Mesenchymal stem cell (in vitro differentiated cells and primary cell): ENCODE data around the gene DPP9.

Experiments
- DNase-seq: peaks from one replicate; pipeline ENCODE4 v3.0.0-alpha.2; 2013
- H2AFZ ChIP-seq: one replicate; pipeline ENCODE4 v1.6.1; 2013; ENCODE audit warnings: low read depth, mild to moderate bottlenecking, control low read depth, inconsistent platforms, low read length, moderate library complexity
- H2AK5ac ChIP-seq: 2 replicates; pipeline ENCODE4 v1.6.1; 2013; ENCODE audit warnings: low read length, moderate library complexity, mild to moderate bottlenecking, inconsistent platforms; ENCODE audit not compliant: severe bottlenecking
- H2BK120ac ChIP-seq: one replicate; pipeline ENCODE4 v1.6.1; 2013; ENCODE audit warnings: low read depth, mild to moderate bottlenecking, inconsistent platforms, low read length, moderate library complexity
- H2BK12ac ChIP-seq, 2 experiments: one replicate each; pipeline ENCODE4 v1.6.1; 2013; ENCODE audit warnings: inconsistent platforms in 2 of 2, low read length in 2 of 2, mild to moderate bottlenecking in 2 of 2, moderate library complexity in 2 of 2, control low read depth in 1 of 2
- H2BK15ac ChIP-seq: one replicate; pipeline ENCODE4 v1.6.1; 2013; ENCODE audit warnings: mild to moderate bottlenecking, low read depth, inconsistent platforms; ENCODE audit not compliant: poor library complexity, severe bottlenecking
- H2BK5ac ChIP-seq: 2 replicates; pipeline ENCODE4 v1.6.1; 2013; ENCODE audit warnings: low read depth, mild to moderate bottlenecking, low read length, control low read depth, inconsistent platforms; ENCODE audit not compliant: poor library complexity, severe bottlenecking
- H3K14ac ChIP-seq, 2 experiments: one replicate each; pipeline ENCODE4 v1.6.1; 2013; ENCODE audit warnings: inconsistent platforms in 2 of 2, low read length in 2 of 2, control low read depth in 1 of 2, mild to moderate bottlenecking in 1 of 2, moderate library complexity in 1 of 2
- H3K18ac ChIP-seq, 2 experiments: one replicate each; pipeline ENCODE4 v1.6.1; 2013; ENCODE audit warnings: inconsistent platforms in 2 of 2, low read length in 2 of 2, control low read depth in 1 of 2, low read depth in 1 of 2, mild to moderate bottlenecking in 1 of 2
- H3K23ac ChIP-seq, 2 experiments: one replicate each; pipeline ENCODE4 v1.6.1; 2013; ENCODE audit warnings: inconsistent platforms in 2 of 2, low read length in 2 of 2, mild to moderate bottlenecking in 2 of 2, moderate library complexity in 2 of 2, control low read depth in 1 of 2
- H3K27ac ChIP-seq: 2 replicates; pipeline ENCODE4 v1.5.1; 2013; ENCODE audit warnings: mild to moderate bottlenecking, moderate library complexity, low read length, control low read depth, inconsistent platforms; ENCODE audit not compliant: poor library complexity, severe bottlenecking
- H3K27me3 ChIP-seq, 2 experiments: 2 replicates each; pipeline versions ENCODE4 v1.6.1 to v1.7.0; 2013; ENCODE audit warnings: low read length in 2 of 2, mild to moderate bottlenecking in 2 of 2, moderate library complexity in 2 of 2, control low read depth in 1 of 2, inconsistent platforms in 1 of 2; ENCODE audit not compliant: control insufficient read depth in 1 of 2, insufficient read depth in 1 of 2
- H3K36me3 ChIP-seq, 2 experiments: 2 replicates each; pipeline versions ENCODE4 v1.6.1 to v1.7.0; 2013; ENCODE audit warnings: low read length in 2 of 2, control low read depth in 1 of 2, inconsistent platforms in 1 of 2, low read depth in 1 of 2, mild to moderate bottlenecking in 1 of 2; ENCODE audit not compliant: insufficient read depth in 2 of 2, control insufficient read depth in 1 of 2
- H3K4ac ChIP-seq, 2 experiments: one replicate each; pipeline ENCODE4 v1.6.1; 2013; ENCODE audit warnings: inconsistent platforms in 2 of 2, low read length in 2 of 2, mild to moderate bottlenecking in 2 of 2, moderate library complexity in 2 of 2, control low read depth in 1 of 2, low read depth in 1 of 2
- H3K4me1 ChIP-seq: 2 replicates; pipeline ENCODE4 v1.6.1; 2013; ENCODE audit warnings: low read depth, low read length, control low read depth; ENCODE audit not compliant: control insufficient read depth, insufficient read depth
- H3K4me2 ChIP-seq: 2 replicates; pipeline ENCODE4 v1.6.1; 2013; ENCODE audit warnings: low read length, mild to moderate bottlenecking, inconsistent platforms; ENCODE audit not compliant: poor library complexity, severe bottlenecking
- H3K4me3 ChIP-seq, 2 experiments: 2 replicates each; pipeline versions ENCODE4 v1.5.1 to v1.7.0; 2013; ENCODE audit warnings: low read length in 2 of 2, mild to moderate bottlenecking in 2 of 2, control low read depth in 1 of 2, low read depth in 1 of 2; ENCODE audit not compliant: insufficient read depth in 1 of 2
- H3K79me1 ChIP-seq: replicated peaks from 2 replicates; pipeline ENCODE4 v1.6.1; 2013; ENCODE audit warnings: mild to moderate bottlenecking, control low read depth, low read length, inconsistent platforms; ENCODE audit not compliant: poor library complexity, severe bottlenecking
- H3K9ac ChIP-seq: 2 replicates; pipeline ENCODE4 v1.7.0; 2013; ENCODE audit warnings: mild to moderate bottlenecking, low read length, moderate library complexity
- H3K9me3 ChIP-seq: 2 replicates; pipeline ENCODE4 v1.7.0; 2013; ENCODE audit warnings: mild to moderate bottlenecking, low read length; ENCODE audit not compliant: control insufficient read depth
- H4K8ac ChIP-seq: one replicate; pipeline ENCODE4 v1.6.1; 2013; ENCODE audit warnings: inconsistent platforms, mild to moderate bottlenecking, low read length, moderate library complexity
- H4K91ac ChIP-seq: one replicate; pipeline ENCODE4 v1.6.1; 2013; ENCODE audit warnings: mild to moderate bottlenecking, low read length, inconsistent platforms
- WGBS: methylation state at CpG from one replicate; pipeline ENCODE4 v1.1.7; 2013; ENCODE audit warnings: mixed read lengths; 5-methylcytosine and 5-hydroxymethylcytosine counted together

Gene DPP9

DNA sequence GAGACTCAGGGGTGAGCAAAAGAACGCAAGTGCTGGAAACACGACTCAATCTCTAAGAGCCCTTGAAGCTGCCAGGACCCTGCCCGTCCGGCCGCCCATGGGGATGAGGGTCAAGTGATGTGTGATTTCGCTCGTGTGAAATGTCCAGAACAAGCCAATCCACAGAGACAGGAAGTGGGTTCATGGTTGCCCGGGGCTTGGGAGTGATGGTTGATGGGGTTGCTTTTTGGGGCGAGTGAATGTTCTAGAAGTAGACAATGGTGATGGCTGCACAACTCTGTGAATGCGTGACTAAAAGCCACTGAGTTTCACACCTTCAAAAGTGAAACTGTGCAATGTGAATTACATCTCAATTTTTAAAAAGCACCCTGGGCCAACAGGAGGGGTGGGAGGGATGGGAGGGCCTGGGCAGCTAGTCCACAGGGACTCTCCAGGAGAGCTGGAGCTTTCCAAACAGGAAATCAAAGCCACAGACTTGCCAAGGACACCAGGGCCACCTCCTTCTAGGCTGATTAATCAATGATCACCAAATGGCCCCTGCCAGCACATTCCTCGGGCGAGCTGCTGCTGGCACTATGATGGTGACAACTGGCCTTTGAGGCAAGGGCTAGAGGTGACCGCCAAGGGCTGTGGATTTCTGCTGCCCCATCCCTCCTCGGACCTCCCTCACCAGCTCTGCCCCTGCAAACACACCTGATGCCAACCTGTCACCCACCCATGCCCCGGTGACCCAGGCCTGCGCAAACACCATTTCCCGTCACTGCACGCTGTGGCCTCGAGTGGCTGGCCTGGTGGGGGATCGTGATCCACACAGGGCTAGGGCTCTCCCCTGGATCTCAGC lies 14.0 kb downstream of the DPP9 start:
- no peak for DNase-seq
- peaks cover 64 to 65% of the 10 kb centered on the region in 2 experiments for H3K36me3 ChIP-seq
- H3K27me3 ChIP-seq: no peaks in the 10 kb centered on the region
- H4K91ac ChIP-seq: peak overlapping the region; percentile 6
- no peak overlapping the region for H3K4me2 ChIP-seq
- H3K4me1 ChIP-seq: peaks cover 55% of the 10 kb centered on the region
- no peak overlapping the region for H2BK5ac ChIP-seq
- no peak overlapping the region for H3K23ac ChIP-seq
- H3K18ac ChIP-seq: no peak overlapping the region
- peak overlapping the region; percentile 53 for H2AK5ac ChIP-seq
- H3K27ac ChIP-seq: peak overlapping the region; percentile 5
- H3K4ac ChIP-seq: no peak overlapping the region
- no peak overlapping the region for H3K4me3 ChIP-seq
- H2BK15ac ChIP-seq: no peak overlapping the region
- no peak overlapping the region for H3K14ac ChIP-seq
- H2BK120ac ChIP-seq: no peak overlapping the region
- H3K9ac ChIP-seq: no peak overlapping the region
- H4K8ac ChIP-seq: peak overlapping the region; percentile 10
- no peaks in the 10 kb centered on the region for H3K9me3 ChIP-seq
- WGBS: 93% methylated on average over 20 of the region's 20 CpGs
- peaks cover 25% of the 10 kb centered on the region for H3K79me1 ChIP-seq
- no peak overlapping the region for H2AFZ ChIP-seq
- H2BK12ac ChIP-seq: no peak overlapping the region

DNA sequence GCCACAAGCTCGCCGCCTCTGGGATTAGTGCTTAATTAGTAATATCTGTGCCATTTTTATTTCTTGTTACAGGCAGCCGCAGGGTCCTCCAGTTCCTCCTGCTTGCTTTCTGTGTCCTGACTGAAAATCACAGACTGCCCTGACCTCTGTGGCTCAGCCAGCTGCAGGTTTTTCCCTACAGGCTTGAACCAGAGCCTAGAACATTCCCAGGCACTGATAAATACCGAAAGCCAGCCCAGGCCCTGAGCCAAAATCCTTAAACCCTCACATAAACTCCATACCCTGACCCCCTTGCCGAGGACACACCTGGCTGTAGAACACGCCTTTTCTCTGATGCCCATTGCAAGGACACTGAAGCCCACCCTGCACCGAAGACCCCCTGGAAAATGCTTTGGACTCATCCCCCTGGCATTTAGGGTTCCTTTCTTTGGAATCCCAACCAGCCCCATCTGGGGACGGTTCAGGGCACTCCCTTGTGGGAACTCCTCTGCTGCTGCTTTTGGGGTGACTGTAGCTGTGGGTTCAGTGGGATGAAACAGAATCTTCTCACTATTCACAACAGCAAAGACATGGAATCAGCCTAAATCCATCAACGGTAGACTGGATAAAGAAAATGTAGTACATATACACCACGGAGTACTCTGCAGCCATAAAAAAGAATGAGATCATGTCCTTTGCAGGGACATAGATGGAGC lies 15.5 kb downstream of the DPP9 start:
- H4K91ac ChIP-seq: no peak overlapping the region
- no peak overlapping the region for H2BK5ac ChIP-seq
- H3K4ac ChIP-seq: no peak overlapping the region
- H3K4me3 ChIP-seq: no peak overlapping the region
- no peak overlapping the region for H2AFZ ChIP-seq
- WGBS: 95% methylated on average over 9 of the region's 10 CpGs
- H3K14ac ChIP-seq: no peak overlapping the region
- no peak overlapping the region for H3K9ac ChIP-seq
- H3K27me3 ChIP-seq: no peaks in the 10 kb centered on the region
- no peak for DNase-seq
- H2BK120ac ChIP-seq: no peak overlapping the region
- H3K18ac ChIP-seq: no peak overlapping the region
- peaks cover 52% of the 10 kb centered on the region for H3K4me1 ChIP-seq
- no peak overlapping the region for H4K8ac ChIP-seq
- no peak overlapping the region for H3K27ac ChIP-seq
- H2BK12ac ChIP-seq: no peak overlapping the region
- H3K36me3 ChIP-seq: peaks cover 61 to 65% of the 10 kb centered on the region in 2 experiments
- H3K9me3 ChIP-seq: no peaks in the 10 kb centered on the region
- H3K23ac ChIP-seq: no peak overlapping the region
- no peak overlapping the region for H3K4me2 ChIP-seq
- H2AK5ac ChIP-seq: peak overlapping the region; percentile 93
- H2BK15ac ChIP-seq: no peak overlapping the region
- peaks cover 32% of the 10 kb centered on the region for H3K79me1 ChIP-seq

DNA sequence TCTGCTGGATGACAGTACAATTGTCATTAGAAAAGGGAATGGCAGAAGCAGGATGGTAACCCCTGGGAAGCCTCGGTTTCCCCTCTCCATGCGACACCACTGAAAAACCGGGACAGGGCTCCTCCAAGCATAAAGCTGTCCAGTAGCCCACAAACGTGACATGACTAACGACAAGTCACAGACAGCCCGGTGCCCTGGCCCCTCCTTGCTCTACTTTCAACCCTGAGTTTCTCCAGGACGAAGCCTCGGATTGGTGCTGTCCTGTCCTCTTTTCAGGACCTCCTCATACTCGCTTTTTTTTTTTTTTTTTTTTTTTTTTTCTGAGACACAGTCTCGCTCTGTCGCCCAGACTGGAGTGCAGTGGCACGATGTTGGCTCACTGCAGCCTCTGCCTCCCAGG lies 16.3 kb downstream of the DPP9 start:
- no peaks in the 10 kb centered on the region for H3K9me3 ChIP-seq
- peaks cover 48% of the 10 kb centered on the region for H3K4me1 ChIP-seq
- no peak overlapping the region for H3K4ac ChIP-seq
- H3K79me1 ChIP-seq: peaks cover 35% of the 10 kb centered on the region
- no peak overlapping the region for H2AFZ ChIP-seq
- H2BK12ac ChIP-seq: no peak overlapping the region
- no peak overlapping the region for H4K8ac ChIP-seq
- peak overlapping the region; percentile 16 for H3K27ac ChIP-seq
- no peak overlapping the region for H3K9ac ChIP-seq
- no peak overlapping the region for H2BK5ac ChIP-seq
- H4K91ac ChIP-seq: no peak overlapping the region
- 86% methylated on average over 11 of the region's 12 CpGs for WGBS
- no peak overlapping the region for H3K23ac ChIP-seq
- H3K4me2 ChIP-seq: no peak overlapping the region
- DNase-seq: no peak
- H3K18ac ChIP-seq: no peak overlapping the region
- H3K14ac ChIP-seq: no peak overlapping the region
- no peak overlapping the region for H2AK5ac ChIP-seq
- H3K36me3 ChIP-seq: peaks cover 61 to 64% of the 10 kb centered on the region in 2 experiments
- H3K4me3 ChIP-seq: no peak overlapping the region
- H2BK15ac ChIP-seq: no peak overlapping the region
- H3K27me3 ChIP-seq: no peaks in the 10 kb centered on the region
- no peak overlapping the region for H2BK120ac ChIP-seq

DNA sequence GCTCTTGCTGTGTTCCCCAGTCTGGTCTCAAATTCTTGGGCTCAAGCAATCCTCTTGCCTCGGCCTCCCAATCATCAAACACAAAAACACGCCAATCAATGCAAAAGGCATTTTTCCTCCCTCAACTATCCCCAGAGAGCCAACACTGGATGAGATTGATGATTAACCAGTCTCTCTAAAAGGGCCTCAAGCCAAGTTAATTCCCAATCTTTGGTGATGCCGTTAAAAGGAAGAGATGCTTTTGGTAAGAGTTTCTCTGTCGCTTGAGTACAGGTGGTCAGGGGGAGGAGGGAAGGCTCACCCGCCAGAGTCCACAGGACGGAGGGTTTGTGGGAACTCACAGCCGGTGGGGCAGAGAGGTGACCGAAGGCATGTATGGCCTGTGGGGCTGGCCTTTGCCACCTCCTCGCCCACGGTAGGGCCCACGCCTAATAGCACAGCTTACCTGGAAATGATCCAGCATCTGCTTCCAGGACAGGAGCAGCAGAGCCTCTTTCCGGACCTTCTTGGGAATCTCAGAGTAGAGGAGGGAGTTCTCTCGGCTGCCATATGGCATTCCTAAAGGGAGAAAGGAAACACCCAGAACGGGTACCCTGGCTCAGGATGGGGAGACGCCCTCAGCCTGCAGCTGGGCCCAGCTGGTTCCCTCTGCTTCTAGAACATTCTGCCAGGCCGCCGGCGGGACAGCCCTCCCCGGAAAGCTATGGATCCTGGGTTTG lies 18.1 kb downstream of the DPP9 start:
- Histone ChIP-seq H4K8ac (no peak overlapping the region), H3K23ac (no peak overlapping the region), H3K9me3 (no peaks in the 10 kb centered on the region), H2BK5ac (peak overlapping the region; percentile 84), H2AK5ac (peak overlapping the region; percentile 29), H2BK120ac (no peak overlapping the region), H3K4me1 (peaks cover 45% of the 10 kb centered on the region), H3K9ac (no peak overlapping the region), H3K4me3 (no peak overlapping the region), H3K27me3 (no peaks in the 10 kb centered on the region), H2AFZ (no peak overlapping the region), H3K4ac (no peak overlapping the region), H2BK12ac (no peak overlapping the region), H3K27ac (peak overlapping the region; percentile 90), H3K36me3 (peaks cover 63 to 67% of the 10 kb centered on the region in 2 experiments), H2BK15ac (no peak overlapping the region), H3K4me2 (no peak overlapping the region), H4K91ac (no peak overlapping the region), H3K18ac (no peak overlapping the region), H3K79me1 (peaks cover 38% of the 10 kb centered on the region), H3K14ac (no peak overlapping the region)
- WGBS: 96% methylated on average over 19 of the region's 19 CpGs
- no peak for DNase-seq
